Measurements from ENCODE around the gene TFIP11. TPM values are rescaled to one million over a fixed set of nuclear protein-coding genes. Genes with fewer than 3 reads are reported as not detected.

Gene TFIP11
- total and polyA plus RNA-seq, 10 of the 15 experiments (the other 5 are each of a cell fraction or from before 2014, with no cell fraction given): 14.2 to 43.3 (median 31.9) TPM

DNA sequence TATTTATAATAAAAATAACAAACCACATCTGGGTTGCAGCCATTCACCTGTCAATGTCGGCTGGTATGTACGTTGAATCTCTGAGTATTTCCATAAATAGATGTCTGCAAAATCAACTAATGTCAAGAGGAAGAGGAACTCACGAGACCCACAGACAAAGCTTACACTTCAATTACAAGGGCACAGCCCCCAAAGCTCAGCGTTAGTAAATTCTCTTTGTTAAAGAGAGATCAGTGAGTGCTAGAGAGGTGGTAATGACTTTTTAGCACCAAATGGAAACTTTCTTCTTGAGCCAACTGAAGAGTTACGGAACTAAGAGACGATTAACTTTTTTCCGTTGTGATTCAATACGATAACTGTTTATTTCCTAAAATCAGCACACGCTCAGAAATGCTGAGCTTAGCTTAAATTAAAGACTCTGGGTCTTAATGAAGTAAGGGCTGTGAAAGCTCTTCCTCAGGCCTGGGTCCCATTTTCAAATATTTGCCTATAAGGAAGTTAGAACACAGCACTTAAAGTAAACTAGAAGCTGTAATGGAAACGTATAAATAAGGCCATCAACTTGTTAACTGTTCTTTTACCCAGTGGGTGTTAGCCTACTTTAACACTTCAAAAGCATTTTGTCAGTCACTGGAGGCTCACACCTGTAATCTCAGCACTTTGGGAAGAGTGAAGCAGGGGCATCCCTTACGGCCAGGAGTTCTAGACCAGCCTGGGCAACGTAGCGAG, 22.8 kb upstream of the TFIP11 start (continued):
- TF ChIP-seq, protein P1, sequence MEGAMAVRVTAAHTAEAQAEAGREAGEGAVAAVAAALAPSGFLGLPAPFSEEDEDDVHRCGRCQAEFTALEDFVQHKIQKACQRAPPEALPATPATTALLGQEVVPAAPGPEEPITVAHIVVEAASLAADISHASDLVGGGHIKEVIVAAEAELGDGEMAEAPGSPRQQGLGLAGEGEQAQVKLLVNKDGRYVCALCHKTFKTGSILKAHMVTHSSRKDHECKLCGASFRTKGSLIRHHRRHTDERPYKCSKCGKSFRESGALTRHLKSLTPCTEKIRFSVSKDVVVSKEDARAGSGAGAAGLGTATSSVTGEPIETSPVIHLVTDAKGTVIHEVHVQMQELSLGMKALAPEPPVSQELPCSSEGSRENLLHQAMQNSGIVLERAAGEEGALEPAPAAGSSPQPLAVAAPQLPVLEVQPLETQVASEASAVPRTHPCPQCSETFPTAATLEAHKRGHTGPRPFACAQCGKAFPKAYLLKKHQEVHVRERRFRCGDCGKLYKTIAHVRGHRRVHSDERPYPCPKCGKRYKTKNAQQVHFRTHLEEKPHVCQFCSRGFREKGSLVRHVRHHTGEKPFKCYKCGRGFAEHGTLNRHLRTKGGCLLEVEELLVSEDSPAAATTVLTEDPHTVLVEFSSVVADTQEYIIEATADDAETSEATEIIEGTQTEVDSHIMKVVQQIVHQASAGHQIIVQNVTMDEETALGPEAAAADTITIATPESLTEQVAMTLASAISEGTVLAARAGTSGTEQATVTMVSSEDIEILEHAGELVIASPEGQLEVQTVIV (IDR thresholded peaks at IDR 0.05; ENCODE audit: borderline replicate concordance, partially characterized antibody): no peak
- TF ChIP-seq, protein P2, sequence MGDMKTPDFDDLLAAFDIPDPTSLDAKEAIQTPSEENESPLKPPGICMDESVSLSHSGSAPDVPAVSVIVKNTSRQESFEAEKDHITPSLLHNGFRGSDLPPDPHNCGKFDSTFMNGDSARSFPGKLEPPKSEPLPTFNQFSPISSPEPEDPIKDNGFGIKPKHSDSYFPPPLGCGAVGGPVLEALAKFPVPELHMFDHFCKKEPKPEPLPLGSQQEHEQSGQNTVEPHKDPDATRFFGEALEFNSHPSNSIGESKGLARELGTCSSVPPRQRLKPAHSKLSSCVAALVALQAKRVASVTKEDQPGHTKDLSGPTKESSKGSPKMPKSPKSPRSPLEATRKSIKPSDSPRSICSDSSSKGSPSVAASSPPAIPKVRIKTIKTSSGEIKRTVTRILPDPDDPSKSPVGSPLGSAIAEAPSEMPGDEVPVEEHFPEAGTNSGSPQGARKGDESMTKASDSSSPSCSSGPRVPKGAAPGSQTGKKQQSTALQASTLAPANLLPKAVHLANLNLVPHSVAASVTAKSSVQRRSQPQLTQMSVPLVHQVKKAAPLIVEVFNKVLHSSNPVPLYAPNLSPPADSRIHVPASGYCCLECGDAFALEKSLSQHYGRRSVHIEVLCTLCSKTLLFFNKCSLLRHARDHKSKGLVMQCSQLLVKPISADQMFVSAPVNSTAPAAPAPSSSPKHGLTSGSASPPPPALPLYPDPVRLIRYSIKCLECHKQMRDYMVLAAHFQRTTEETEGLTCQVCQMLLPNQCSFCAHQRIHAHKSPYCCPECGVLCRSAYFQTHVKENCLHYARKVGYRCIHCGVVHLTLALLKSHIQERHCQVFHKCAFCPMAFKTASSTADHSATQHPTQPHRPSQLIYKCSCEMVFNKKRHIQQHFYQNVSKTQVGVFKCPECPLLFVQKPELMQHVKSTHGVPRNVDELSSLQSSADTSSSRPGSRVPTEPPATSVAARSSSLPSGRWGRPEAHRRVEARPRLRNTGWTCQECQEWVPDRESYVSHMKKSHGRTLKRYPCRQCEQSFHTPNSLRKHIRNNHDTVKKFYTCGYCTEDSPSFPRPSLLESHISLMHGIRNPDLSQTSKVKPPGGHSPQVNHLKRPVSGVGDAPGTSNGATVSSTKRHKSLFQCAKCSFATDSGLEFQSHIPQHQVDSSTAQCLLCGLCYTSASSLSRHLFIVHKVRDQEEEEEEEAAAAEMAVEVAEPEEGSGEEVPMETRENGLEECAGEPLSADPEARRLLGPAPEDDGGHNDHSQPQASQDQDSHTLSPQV (IDR thresholded peaks at IDR 0.05): no peak

Measured in GM12878 (cell line).